ENCODE measurements around the gene KCNMA1.
A peak's percentile ranks its signal among the peaks of the same experiment; 100 is the strongest.
"Not testable (repeated sequence)": the region's sequence is repeated elsewhere in the genome, so short reads cannot be mapped to it uniquely, and the experiment has no call there.

Gene KCNMA1

GRCh38 chr10:77637532-77638320, at the start of gene KCNMA1:
KCNMA1 (minus strand) TSS chr10:77637808.
- DNase-seq: peak; percentile 32

DNA sequence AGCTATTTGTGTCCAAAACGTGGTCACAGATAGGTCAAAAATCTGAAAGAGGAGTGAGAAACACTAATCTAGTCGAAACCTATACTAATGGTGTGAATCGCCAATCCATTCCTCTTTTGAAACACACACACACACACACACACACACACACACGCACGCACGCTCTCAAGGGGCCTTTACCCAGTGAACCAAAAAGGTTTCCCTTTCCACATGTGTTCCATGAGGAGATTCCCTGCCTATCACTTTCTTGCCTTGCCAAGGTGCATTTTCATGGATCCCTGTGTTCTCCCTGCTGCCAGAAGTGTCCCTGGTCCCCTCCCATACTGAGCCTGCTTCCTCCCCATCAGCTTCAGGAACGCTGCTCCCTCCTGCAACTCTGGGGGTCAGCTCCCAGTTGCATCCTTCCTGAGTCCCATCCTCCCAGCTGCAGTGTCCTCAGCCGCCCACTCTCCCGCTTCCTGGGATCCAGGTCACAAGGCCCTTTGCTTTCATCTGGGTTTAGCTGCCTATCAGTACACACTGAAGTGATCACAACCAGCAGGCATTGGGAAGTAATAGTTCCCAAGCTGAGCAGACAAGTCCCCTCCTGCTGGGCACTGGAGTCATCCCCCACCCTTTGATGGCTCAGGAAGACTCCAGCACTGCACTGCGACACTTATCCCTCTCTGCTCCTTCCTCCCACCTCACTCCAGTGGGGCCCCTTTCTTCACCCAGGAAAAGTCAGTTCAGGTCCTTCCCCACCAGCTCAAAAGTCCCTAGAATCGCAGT, 49.2 kb upstream of the KCNMA1 start:
- no peak for DNase-seq

DNA sequence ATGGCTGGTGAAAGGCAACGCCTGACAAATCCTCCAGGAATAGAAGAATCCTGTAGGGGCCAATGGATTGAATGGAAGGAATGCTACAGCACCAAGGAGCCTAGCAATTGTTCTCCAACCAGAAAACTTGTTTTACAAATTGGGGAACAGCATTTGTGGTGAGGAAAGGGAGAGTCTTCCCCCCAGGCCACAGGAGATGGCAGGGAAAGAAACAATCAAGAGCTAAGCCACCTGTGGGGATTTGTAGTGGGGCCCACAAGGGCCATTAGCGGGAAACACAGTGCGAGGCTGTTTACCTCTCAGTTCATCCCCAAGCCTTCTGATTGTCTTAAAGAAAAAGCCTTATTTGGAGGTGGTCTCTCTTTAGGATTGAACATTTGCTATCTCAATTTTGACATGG, 48.5 kb upstream of the KCNMA1 start:
- DNase-seq: no peak

- DNase-seq: no peak
Observed at GRCh38 chr10:77685432-77685831, 47.8 kb upstream of the KCNMA1 start.

- not testable (repeated sequence) for DNase-seq
Observed at GRCh38 chr10:77683088-77683432, 45.5 kb upstream of the KCNMA1 start.

GRCh38 chr10:77682393-77683087, 44.9 kb upstream of the KCNMA1 start:
- DNase-seq: no peak

GRCh38 chr10:77681839-77682238, 44.2 kb upstream of the KCNMA1 start:
- no peak for DNase-seq

- DNase-seq: no peak
Observed at GRCh38 chr10:77680811-77681210, 43.2 kb upstream of the KCNMA1 start.

GRCh38 chr10:77680065-77680464, 42.5 kb upstream of the KCNMA1 start:
- DNase-seq: no peak

GRCh38 chr10:77679217-77679616, 41.6 kb upstream of the KCNMA1 start:
- DNase-seq: no peak

DNA sequence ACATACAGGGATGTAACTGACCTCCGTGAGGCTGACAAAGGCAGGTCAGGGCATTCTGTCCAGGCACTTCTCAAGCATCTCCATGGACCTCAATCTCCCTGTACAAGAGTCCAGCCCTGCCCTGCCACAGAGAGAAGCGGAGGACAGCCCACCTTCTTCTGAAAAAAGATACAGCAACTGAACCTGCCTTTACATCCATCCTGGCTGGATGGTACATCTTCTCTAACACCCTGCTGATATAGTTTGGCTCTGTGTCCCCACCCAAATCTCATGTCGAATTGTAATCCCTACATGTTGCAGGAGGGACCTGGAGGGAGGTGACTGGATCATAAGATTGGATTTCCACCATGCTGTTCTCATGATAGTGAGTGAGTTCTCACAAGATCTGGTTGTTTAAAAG, 40.5 kb upstream of the KCNMA1 start:
- DNase-seq: no peak

GRCh38 chr10:77675347-77675746, 37.7 kb upstream of the KCNMA1 start:
- DNase-seq: no peak

- DNase-seq: no peak
Observed at GRCh38 chr10:77673515-77674140, 36.0 kb upstream of the KCNMA1 start.

GRCh38 chr10:77673101-77673500, 35.5 kb upstream of the KCNMA1 start:
- no peak for DNase-seq

DNA sequence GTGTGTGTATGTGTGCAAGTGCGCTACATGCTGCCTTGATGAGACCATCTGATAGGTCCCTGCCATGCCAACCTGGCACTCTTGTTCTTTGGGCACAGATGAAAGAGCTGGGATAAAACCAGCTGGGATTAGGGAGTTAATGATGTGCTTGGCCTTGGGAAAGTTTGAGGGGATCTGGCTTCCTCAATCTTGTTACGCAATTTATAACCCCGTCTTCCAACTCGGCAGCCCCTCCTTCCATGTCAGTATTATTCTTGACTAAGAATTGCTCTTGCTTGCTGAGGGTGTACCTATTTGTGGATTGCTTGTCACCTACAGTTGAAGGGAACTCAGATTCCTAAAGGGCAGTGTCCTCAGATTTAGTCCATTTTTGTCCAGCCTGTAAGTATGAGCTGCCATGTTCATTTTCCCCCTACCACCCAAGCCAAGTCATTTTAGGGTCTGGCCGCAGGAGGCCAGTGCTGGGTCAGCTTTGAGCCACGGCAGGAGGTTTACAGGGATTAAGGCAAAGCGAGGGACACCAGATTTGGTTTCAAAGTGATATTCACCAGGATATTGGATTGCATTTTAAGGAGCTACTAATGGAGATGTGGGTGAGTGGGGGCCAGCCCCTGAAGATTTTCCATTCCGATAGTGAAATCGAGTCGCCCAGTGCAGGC, 34.1 kb upstream of the KCNMA1 start:
- no peak for DNase-seq

DNA sequence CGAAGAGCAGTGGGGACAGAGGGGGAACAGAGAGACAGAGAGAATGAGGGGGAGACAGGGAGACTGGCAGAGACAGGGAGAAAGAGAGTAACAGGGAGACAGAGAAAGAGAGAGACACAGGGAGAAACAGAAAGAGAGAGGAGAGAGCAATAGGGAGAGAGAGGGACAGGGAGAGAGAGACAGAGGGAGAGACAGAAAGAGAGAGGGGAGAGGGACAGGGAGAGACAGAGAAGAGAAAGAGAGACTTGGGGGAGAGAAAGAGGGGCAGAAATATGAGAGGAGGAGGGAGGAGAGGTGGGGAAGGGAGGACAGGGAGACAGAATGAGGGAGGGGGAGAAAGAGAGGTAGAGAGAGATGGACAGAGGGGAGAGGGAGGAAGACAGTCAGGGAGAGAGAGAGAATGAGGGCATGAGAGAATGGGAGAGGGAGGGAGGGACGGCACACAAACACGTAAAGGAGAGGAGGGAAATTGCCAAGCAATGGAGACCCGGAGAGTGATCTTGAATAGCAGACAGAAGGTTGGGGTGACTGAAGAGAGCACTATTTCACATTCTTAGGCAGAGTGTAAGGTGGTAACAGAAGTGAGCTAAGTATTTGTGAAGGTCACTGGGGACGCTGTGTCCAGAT, 33.3 kb upstream of the KCNMA1 start:
- no peak for DNase-seq

- no peak for DNase-seq
Observed at GRCh38 chr10:77669892-77670291, 32.3 kb upstream of the KCNMA1 start.

- DNase-seq: no peak
Observed at GRCh38 chr10:77667426-77668324, 30.1 kb upstream of the KCNMA1 start.

- no peak for DNase-seq
Observed at GRCh38 chr10:77666821-77667220, 29.2 kb upstream of the KCNMA1 start.

GRCh38 chr10:77664696-77665095, 27.1 kb upstream of the KCNMA1 start:
- no peak for DNase-seq

DNA sequence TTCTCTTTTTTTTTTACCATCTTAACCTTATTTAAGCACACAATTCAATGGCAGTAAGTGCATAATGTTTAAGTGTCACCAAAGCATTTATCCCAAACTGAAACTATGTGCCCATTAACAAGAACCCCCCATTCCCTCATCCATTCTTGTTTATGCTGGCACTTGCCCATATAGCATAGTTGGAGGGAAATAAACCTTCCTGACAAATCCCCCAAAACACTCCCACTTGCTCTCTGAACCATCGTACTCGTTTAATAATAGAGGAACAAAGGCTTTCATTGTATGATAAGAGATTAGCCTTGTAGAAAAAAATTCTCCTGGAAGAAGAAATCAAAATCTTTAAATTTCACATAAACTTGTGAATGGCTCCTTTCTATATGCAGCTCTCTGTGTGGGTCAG, 26.4 kb upstream of the KCNMA1 start:
- DNase-seq: no peak

Data from stimulated activated CD8-positive, alpha-beta memory T cell treated with anti-CD3 and anti-CD28 coated beads, Interleukin-4, amount 100 ng/mL, for 48 hours (primary cell).